SK-N-SH treated with all-trans-retinoic acid at 6 μM for 48 hours (cell line): ENCODE measurements around the gene CYP46A1.

Source experiments
- ATAC-seq: fragments of 200-7000 bp; cut with Tn5 transposase; 3 replicates; pipeline ENCODE4 v1.9.1; 2020; ENCODE audit warnings: mild to moderate bottlenecking, moderate library complexity
- BACH2 ChIP-seq: fragments of 250-450 bp; sonication (Bioruptor Pico); IDR thresholded peaks from 2 replicates; pipeline ENCODE4 v1.9.0; 2021; ENCODE audit warnings: mild to moderate bottlenecking, borderline replicate concordance
- CSDC2 ChIP-seq: fragments of 250-450 bp; sonication (Bioruptor Pico); IDR thresholded peaks from 2 replicates; pipeline ENCODE4 v1.5.0; 2020; ENCODE audit warnings: mild to moderate bottlenecking, moderate library complexity
- ESRRG ChIP-seq: fragments of 250-450 bp; sonication (Bioruptor Pico); IDR thresholded peaks from 2 replicates; pipeline ENCODE4 v1.6.1; 2021; ENCODE audit warnings: mild to moderate bottlenecking
- ISL1 ChIP-seq: fragments of 250-450 bp; sonication (Bioruptor Pico); IDR thresholded peaks from 2 replicates; pipeline ENCODE4 v2.1.2; 2022; ENCODE audit warnings: mild to moderate bottlenecking, moderate library complexity
- OSR1 ChIP-seq: fragments of 250-450 bp; sonication (Bioruptor Pico); IDR thresholded peaks from 2 replicates; pipeline ENCODE4 v1.8.0; 2022; ENCODE audit warnings: moderate library complexity, mild to moderate bottlenecking, inconsistent platforms
- PPARA ChIP-seq: fragments of 250-450 bp; sonication (Bioruptor Pico); IDR thresholded peaks from 2 replicates; pipeline ENCODE4 v1.5.0; 2020; ENCODE audit warnings: mild to moderate bottlenecking, borderline replicate concordance
- SNAI2 ChIP-seq: fragments of 250-450 bp; sonication (Bioruptor Pico); IDR thresholded peaks from 2 replicates; pipeline ENCODE4 v1.5.0; 2020; ENCODE audit warnings: mild to moderate bottlenecking, moderate library complexity
- TCF4 ChIP-seq: fragments of 250-450 bp; sonication (Bioruptor Pico); IDR thresholded peaks from 2 replicates; pipeline ENCODE4 v1.8.0; 2021; ENCODE audit warnings: mild to moderate bottlenecking, moderate library complexity, borderline replicate concordance
- TOX ChIP-seq: fragments of 250-450 bp; sonication (Bioruptor Pico); IDR thresholded peaks from 2 replicates; pipeline ENCODE4 v1.8.0; 2021; ENCODE audit warnings: mild to moderate bottlenecking, moderate library complexity, borderline replicate concordance
- ZFP3 ChIP-seq: fragments of 250-450 bp; sonication (Bioruptor Pico); IDR thresholded peaks from 2 replicates; pipeline ENCODE4 v1.5.0; 2020; ENCODE audit warnings: mild to moderate bottlenecking, moderate library complexity
- ZFP30 ChIP-seq: fragments of 450-650 bp; formaldehyde crosslinking; IDR thresholded peaks from 2 replicates; pipeline ENCODE4 v1.5.0; 2022; ENCODE audit warnings: mild to moderate bottlenecking, moderate library complexity
- ZNF565 ChIP-seq: fragments of 450-650 bp; formaldehyde crosslinking; conservative IDR thresholded peaks from 2 replicates; pipeline ENCODE4 v1.5.0; 2020; ENCODE audit warnings: low read depth, mild to moderate bottlenecking, moderate library complexity
- ZNF8 ChIP-seq: fragments of 450-650 bp; formaldehyde crosslinking; IDR thresholded peaks from 2 replicates; pipeline ENCODE4 v1.5.0; 2020; ENCODE audit warnings: mild to moderate bottlenecking, moderate library complexity
- TF ChIP-seq, protein P1 (sequence below): fragments of 250-450 bp; sonication (Bioruptor Pico); IDR thresholded peaks from 2 replicates; pipeline ENCODE4 v1.8.0; 2020; ENCODE audit warnings: mild to moderate bottlenecking, moderate library complexity, borderline replicate concordance
- TF ChIP-seq, protein P2 (sequence below): fragments of 250-450 bp; sonication (Bioruptor Pico); IDR thresholded peaks from 2 replicates; pipeline ENCODE4 v1.5.1; 2020; ENCODE audit warnings: low read depth, mild to moderate bottlenecking, moderate library complexity
- TF ChIP-seq, protein P3 (sequence below): fragments of 250-450 bp; sonication (Bioruptor Pico); IDR thresholded peaks from 2 replicates; pipeline ENCODE4 v1.5.0; 2020; ENCODE audit warnings: mild to moderate bottlenecking, moderate library complexity
- TF ChIP-seq, protein P4 (sequence below): fragments of 250-450 bp; sonication (Bioruptor Pico); IDR thresholded peaks from 2 replicates; pipeline ENCODE4 v1.5.1; 2021; ENCODE audit warnings: mild to moderate bottlenecking, moderate library complexity
- TF ChIP-seq, protein P5 (sequence below): fragments of 250-450 bp; sonication (Bioruptor Pico); IDR thresholded peaks from 2 replicates; pipeline ENCODE4 v1.8.0; 2021; ENCODE audit warnings: low read depth, mild to moderate bottlenecking, moderate library complexity, borderline replicate concordance

Gene CYP46A1

DNA sequence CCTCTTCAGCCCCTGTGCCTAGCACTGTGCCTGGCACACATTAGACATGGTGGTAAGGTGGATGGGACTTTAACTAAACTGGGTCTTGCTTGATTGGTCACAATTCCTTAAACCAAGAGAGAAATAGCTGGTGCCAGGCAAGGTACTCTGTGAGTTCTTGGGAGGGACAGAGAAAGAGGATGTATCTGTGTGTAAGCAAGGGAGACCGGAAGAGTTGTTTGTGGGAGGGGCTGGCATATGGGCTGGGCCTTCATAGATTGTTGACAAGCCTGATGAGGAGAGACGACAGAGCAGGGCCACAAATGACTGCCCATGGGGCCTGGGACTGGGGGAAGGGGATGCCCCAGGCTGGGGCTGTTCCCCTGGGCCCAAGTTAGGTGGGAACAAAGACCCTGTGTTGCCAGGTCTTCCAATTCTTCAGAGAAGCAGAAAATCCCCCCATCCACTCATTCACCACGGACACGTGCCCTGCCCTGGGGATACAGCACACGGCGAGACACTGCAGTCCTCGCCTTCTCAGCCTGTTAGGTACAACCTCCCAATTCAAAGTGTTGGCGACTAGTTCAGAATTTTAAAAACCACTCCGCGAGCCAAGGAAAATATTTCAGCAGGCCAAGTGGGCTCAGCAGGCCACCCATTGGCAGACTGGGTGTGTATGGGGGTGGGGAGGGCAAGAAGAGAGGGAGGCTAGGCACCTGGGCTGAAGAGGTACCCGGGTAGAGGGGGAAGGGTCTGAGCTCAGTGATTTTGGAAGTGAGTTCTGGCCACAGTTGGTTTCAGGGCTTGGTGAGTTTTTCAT is 11.4 kb upstream of the CYP46A1 start:
- ATAC-seq = no peak
- TF ChIP-seq ZNF8 (CRISPR knock-in tag) = no peak
- TF ChIP-seq TOX = no peak
- TF ChIP-seq ZFP3 (CRISPR knock-in tag) = no peak
- TF ChIP-seq, protein P1, sequence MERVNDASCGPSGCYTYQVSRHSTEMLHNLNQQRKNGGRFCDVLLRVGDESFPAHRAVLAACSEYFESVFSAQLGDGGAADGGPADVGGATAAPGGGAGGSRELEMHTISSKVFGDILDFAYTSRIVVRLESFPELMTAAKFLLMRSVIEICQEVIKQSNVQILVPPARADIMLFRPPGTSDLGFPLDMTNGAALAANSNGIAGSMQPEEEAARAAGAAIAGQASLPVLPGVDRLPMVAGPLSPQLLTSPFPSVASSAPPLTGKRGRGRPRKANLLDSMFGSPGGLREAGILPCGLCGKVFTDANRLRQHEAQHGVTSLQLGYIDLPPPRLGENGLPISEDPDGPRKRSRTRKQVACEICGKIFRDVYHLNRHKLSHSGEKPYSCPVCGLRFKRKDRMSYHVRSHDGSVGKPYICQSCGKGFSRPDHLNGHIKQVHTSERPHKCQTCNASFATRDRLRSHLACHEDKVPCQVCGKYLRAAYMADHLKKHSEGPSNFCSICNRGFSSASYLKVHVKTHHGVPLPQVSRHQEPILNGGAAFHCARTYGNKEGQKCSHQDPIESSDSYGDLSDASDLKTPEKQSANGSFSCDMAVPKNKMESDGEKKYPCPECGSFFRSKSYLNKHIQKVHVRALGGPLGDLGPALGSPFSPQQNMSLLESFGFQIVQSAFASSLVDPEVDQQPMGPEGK (CRISPR knock-in tag) = no peak
- TF ChIP-seq, protein P2, sequence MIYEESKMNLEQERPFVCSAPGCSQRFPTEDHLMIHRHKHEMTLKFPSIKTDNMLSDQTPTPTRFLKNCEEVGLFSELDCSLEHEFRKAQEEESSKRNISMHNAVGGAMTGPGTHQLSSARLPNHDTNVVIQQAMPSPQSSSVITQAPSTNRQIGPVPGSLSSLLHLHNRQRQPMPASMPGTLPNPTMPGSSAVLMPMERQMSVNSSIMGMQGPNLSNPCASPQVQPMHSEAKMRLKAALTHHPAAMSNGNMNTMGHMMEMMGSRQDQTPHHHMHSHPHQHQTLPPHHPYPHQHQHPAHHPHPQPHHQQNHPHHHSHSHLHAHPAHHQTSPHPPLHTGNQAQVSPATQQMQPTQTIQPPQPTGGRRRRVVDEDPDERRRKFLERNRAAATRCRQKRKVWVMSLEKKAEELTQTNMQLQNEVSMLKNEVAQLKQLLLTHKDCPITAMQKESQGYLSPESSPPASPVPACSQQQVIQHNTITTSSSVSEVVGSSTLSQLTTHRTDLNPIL = no peak

DNA sequence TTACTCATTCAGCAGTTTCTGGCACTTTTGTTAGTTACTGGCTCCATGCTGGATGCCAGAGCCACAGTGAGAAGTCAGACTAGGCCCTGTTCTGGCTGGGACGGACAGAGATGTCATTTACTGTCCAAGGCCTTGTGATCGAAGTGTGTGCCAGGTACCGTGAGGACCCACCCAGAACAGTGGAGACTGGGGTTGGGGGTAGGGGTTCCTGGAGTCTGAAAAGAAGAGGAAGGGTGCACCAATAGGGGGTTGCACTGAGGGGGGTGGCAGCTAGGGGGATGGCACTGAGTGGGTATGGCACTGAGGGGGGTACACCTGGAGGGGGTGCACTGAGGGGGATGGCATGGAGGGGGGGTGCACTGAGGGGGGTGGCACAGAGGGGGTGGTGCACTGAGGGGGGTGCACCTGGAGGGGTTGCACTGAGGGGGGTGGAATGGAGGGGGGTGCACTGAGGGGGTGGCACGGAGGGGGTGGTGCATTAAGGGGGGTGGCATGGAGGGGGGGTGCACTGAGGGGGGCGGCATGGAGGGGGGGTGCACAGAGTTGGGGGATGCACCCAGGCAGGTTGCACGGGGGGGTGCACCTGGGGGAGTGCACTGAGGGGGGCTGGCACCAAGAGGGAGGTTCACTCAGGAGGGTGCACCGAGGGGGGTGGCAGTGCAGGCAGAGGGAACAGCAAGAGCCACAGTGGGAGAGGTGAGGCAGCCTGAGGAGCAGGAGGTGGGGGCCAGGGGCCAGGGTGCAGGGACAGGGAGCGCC is 10.6 kb upstream of the CYP46A1 start:
- TF ChIP-seq ZNF565 (CRISPR knock-in tag) (no peak), CSDC2 (CRISPR knock-in tag) (no peak), PPARA (no peak), BACH2 (CRISPR knock-in tag) (no peak), SNAI2 (CRISPR knock-in tag) (no peak), ISL1 (CRISPR knock-in tag) (no peak), ZFP3 (CRISPR knock-in tag) (no peak), ZFP30 (no peak), ESRRG (CRISPR knock-in tag) (no peak), ZNF8 (CRISPR knock-in tag) (no peak), TCF4 (CRISPR knock-in tag) (no peak), OSR1 (no peak)
- TF ChIP-seq, protein P3, sequence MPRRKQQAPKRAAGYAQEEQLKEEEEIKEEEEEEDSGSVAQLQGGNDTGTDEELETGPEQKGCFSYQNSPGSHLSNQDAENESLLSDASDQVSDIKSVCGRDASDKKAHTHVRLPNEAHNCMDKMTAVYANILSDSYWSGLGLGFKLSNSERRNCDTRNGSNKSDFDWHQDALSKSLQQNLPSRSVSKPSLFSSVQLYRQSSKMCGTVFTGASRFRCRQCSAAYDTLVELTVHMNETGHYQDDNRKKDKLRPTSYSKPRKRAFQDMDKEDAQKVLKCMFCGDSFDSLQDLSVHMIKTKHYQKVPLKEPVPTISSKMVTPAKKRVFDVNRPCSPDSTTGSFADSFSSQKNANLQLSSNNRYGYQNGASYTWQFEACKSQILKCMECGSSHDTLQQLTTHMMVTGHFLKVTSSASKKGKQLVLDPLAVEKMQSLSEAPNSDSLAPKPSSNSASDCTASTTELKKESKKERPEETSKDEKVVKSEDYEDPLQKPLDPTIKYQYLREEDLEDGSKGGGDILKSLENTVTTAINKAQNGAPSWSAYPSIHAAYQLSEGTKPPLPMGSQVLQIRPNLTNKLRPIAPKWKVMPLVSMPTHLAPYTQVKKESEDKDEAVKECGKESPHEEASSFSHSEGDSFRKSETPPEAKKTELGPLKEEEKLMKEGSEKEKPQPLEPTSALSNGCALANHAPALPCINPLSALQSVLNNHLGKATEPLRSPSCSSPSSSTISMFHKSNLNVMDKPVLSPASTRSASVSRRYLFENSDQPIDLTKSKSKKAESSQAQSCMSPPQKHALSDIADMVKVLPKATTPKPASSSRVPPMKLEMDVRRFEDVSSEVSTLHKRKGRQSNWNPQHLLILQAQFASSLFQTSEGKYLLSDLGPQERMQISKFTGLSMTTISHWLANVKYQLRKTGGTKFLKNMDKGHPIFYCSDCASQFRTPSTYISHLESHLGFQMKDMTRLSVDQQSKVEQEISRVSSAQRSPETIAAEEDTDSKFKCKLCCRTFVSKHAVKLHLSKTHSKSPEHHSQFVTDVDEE = no peak
- TF ChIP-seq, protein P4, sequence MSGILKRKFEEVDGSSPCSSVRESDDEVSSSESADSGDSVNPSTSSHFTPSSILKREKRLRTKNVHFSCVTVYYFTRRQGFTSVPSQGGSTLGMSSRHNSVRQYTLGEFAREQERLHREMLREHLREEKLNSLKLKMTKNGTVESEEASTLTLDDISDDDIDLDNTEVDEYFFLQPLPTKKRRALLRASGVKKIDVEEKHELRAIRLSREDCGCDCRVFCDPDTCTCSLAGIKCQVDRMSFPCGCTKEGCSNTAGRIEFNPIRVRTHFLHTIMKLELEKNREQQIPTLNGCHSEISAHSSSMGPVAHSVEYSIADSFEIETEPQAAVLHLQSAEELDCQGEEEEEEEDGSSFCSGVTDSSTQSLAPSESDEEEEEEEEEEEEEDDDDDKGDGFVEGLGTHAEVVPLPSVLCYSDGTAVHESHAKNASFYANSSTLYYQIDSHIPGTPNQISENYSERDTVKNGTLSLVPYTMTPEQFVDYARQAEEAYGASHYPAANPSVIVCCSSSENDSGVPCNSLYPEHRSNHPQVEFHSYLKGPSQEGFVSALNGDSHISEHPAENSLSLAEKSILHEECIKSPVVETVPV (CRISPR knock-in tag) = no peak
- TF ChIP-seq, protein P5, sequence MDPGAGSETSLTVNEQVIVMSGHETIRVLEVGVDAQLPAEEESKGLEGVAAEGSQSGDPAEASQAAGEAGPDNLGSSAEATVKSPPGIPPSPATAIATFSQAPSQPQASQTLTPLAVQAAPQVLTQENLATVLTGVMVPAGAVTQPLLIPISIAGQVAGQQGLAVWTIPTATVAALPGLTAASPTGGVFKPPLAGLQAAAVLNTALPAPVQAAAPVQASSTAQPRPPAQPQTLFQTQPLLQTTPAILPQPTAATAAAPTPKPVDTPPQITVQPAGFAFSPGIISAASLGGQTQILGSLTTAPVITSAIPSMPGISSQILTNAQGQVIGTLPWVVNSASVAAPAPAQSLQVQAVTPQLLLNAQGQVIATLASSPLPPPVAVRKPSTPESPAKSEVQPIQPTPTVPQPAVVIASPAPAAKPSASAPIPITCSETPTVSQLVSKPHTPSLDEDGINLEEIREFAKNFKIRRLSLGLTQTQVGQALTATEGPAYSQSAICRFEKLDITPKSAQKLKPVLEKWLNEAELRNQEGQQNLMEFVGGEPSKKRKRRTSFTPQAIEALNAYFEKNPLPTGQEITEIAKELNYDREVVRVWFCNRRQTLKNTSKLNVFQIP = no peak
- TF ChIP-seq, protein P1 (CRISPR knock-in tag) = no peak
- TF ChIP-seq, all 23 proteins: peak for 0
- no peak for ATAC-seq
